Activated T-cell treated with anti-CD3 and anti-CD28 coated beads for 4 hours (primary cell): Measurements from ENCODE around the gene STAG3.
"Not testable (repeated sequence)": the region's sequence is repeated elsewhere in the genome, so short reads cannot be mapped to it uniquely, and the experiment has no call there.

Source experiments
- DNase-seq: peaks from one replicate; pipeline ENCODE4 v3.0.0-alpha.2; 2020

STAG3 gene

GRCh38 chr7:100248483-100248882 is 70.8 kb downstream of the STAG3 start:
- no peak for DNase-seq

GRCh38 chr7:100257017-100257416 is 79.3 kb downstream of the STAG3 start:
- DNase-seq, result no peak

DNA sequence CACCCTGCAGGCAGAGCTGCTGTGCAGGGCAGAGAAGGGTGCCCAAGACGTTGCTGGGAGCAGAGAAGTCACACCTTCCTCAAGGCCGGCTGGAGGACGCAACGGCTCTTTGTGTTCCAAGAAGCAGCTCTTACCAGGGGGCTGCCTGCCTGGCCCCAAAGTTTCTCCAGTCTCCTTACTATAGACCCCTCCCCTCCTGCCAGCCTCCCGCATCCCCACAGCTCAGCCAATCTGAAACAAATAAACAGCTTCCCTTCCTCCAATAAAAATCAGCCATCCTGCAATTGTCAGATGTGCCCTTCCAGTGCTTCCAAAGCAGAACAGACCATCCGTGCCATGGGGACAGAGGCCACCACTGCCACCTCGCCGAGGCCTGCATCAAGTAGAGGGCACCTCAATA is 82.3 kb downstream of the STAG3 start:
- DNase-seq, result not testable (repeated sequence)

DNA sequence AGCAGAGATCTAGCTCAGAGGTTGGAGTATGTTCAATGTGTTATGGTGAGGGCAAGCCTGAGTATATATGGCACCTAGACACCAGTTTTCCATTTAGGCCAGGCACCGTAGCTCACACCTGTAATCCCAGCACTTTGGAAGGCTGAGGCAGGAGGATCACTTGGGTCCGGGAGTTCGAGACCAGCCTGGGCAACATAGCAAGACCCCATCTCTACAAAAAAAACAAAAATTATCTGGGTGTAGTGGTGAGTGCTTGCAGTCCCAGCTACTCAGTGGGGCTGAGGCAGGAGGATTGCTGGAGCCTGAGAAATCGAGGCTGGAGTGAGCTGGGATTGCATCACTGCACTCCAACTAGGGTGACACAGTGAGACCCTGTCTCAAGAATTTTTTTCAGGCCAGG is 85.2 kb downstream of the STAG3 start:
- DNase-seq, result not testable (repeated sequence)
